Peyer's patch (tissue), 4 donors: ENCODE results near the gene CCDC187. TPM values are rescaled to one million over a fixed set of nuclear protein-coding genes. Genes with fewer than 3 reads are reported as not detected.

ENCODE experiments used
- DNase-seq, 3 donors: peaks; one replicate each; pipeline ENCODE4 v3.0.0-alpha.2; 2017 to 2019
- H3K27ac ChIP-seq, 4 donors: fragments of 200-600 bp; sonication (generic); one replicate each; pipeline ENCODE4 v1.5.1; 2016 to 2019
- H3K27me3 ChIP-seq, 2 donors: fragments of 200-600 bp; sonication (generic); one replicate each; pipeline ENCODE4 v1.5.1; 2019
- H3K36me3 ChIP-seq, 3 donors: fragments of 200-600 bp; sonication (generic); one replicate each; pipeline ENCODE4 v1.5.1; 2016 to 2019
- H3K4me1 ChIP-seq, 4 donors: fragments of 200-600 bp; sonication (generic); one replicate each; pipeline ENCODE4 v1.5.1; 2016 to 2019
- H3K4me3 ChIP-seq, 4 donors: fragments of 200-600 bp; sonication (generic); 1 replicate in 3 of 4; 2 replicates in 1 of 4; pipeline ENCODE4 v1.5.1; 2016 to 2019; ENCODE audit warnings: mild to moderate bottlenecking in 1 of 4
- H3K9me3 ChIP-seq, 4 donors: fragments of 200-600 bp; sonication (generic); one replicate each; pipeline ENCODE4 v1.5.1; 2016 to 2019; ENCODE audit warnings: mild to moderate bottlenecking in 1 of 4
- CTCF ChIP-seq, 6 experiments: fragments of 450-650 bp in 4 of 6; fragments of 200-600 bp in 2 of 6; sonication (generic) in 1 of 6; IDR thresholded peaks; one replicate each; pipeline ENCODE4 v1.5.1; 2017 to 2019; ENCODE audit warnings: antibody characterized with exemption in 6 of 6, mild to moderate bottlenecking in 3 of 6, moderate library complexity in 1 of 6
- POLR2A ChIP-seq, 2 donors: fragments of 450-650 bp; IDR thresholded peaks; one replicate each; pipeline ENCODE4 v1.5.1; 2017; ENCODE audit warnings: antibody characterized with exemption in 2 of 2, mild to moderate bottlenecking in 2 of 2, moderate library complexity in 2 of 2
- total RNA-seq, 4 donors: library from RNA; depleted of rRNA; stranded (reverse); fragments of >200 nt; gene quantifications; one replicate each; pipeline ENCODE4 v1.1.0, GENCODE V29; 2016

CCDC187 gene
- total RNA-seq, 4 donors from 2014 or later, result 0.35 to 1.0 (median 0.67) TPM; not detected in 1

- TF ChIP-seq CTCF (IDR thresholded peaks at IDR 0.05) (no peak), POLR2A (IDR thresholded peaks at IDR 0.05) (no peak)
- H3K27ac ChIP-seq, result no peak overlapping the region
- peaks cover 0 to 18% (median 0%) of the 10 kb centered on the region in 3 donors for H3K36me3 ChIP-seq
- no peaks in the 10 kb centered on the region for H3K9me3 ChIP-seq
- no peak for DNase-seq
- no peaks in the 10 kb centered on the region for H3K27me3 ChIP-seq
- peaks cover 0 to 15% (median 0%) of the 10 kb centered on the region in 4 donors for H3K4me1 ChIP-seq
- H3K4me3 ChIP-seq, result no peak overlapping the region
These were observed 70.0 kb downstream of the CCDC187 start for GRCh38 chr9:136233868-136234267.

- Histone ChIP-seq H3K27me3 (no peaks in the 10 kb centered on the region), H3K4me1 (peaks cover 0 to 10% (median 0%) of the 10 kb centered on the region in 4 donors), H3K36me3 (peaks cover 0 to 18% (median 0%) of the 10 kb centered on the region in 3 donors), H3K27ac (no peak overlapping the region), H3K4me3 (no peak overlapping the region), H3K9me3 (no peaks in the 10 kb centered on the region)
- DNase-seq, result no peak
- TF ChIP-seq POLR2A (IDR thresholded peaks at IDR 0.05) (no peak), CTCF (IDR thresholded peaks at IDR 0.05) (no peak)
These were observed 70.5 kb downstream of the CCDC187 start for GRCh38 chr9:136233411-136233810.

- Histone ChIP-seq H3K36me3 (peaks cover 0 to 18% (median 0%) of the 10 kb centered on the region in 3 donors), H3K4me1 (peaks cover 0 to 6% (median 0%) of the 10 kb centered on the region in 4 donors), H3K9me3 (no peaks in the 10 kb centered on the region), H3K4me3 (no peak overlapping the region), H3K27me3 (no peaks in the 10 kb centered on the region), H3K27ac (no peak overlapping the region)
- TF ChIP-seq CTCF (IDR thresholded peaks at IDR 0.05) (no peak), POLR2A (IDR thresholded peaks at IDR 0.05) (no peak)
- no peak for DNase-seq
These were observed 70.9 kb downstream of the CCDC187 start for GRCh38 chr9:136232969-136233368.

GRCh38 chr9:136231478-136232297 is 72.2 kb downstream of the CCDC187 start:
- H3K4me3 ChIP-seq, result no peak overlapping the region
- peaks cover 0 to 2% (median under 1%) of the 10 kb centered on the region in 4 donors for H3K4me1 ChIP-seq
- no peak for DNase-seq
- TF ChIP-seq CTCF (IDR thresholded peaks at IDR 0.05) (no peak), POLR2A (IDR thresholded peaks at IDR 0.05) (no peak)
- peaks cover 0 to 10% (median 0%) of the 10 kb centered on the region in 3 donors for H3K36me3 ChIP-seq
- H3K9me3 ChIP-seq, result no peaks in the 10 kb centered on the region
- peak overlapping the region in 1 of 4 donors; percentile 19 for H3K27ac ChIP-seq
- no peaks in the 10 kb centered on the region for H3K27me3 ChIP-seq

- Histone ChIP-seq H3K27me3 (no peaks in the 10 kb centered on the region), H3K4me1 (peaks cover 0 to 10% (median 2%) of the 10 kb centered on the region in 4 donors), H3K36me3 (peaks cover 0 to 2% (median 0%) of the 10 kb centered on the region in 3 donors), H3K9me3 (no peaks in the 10 kb centered on the region), H3K27ac (no peak overlapping the region), H3K4me3 (no peak overlapping the region)
- no peak for TF ChIP-seq CTCF (IDR thresholded peaks at IDR 0.05)
- no peak for TF ChIP-seq POLR2A (IDR thresholded peaks at IDR 0.05)
- DNase-seq, result no peak
These were observed 73.1 kb downstream of the CCDC187 start for GRCh38 chr9:136230773-136231172.
